ENCODE data around the gene SPRY4.

SPRY4 gene

DNA sequence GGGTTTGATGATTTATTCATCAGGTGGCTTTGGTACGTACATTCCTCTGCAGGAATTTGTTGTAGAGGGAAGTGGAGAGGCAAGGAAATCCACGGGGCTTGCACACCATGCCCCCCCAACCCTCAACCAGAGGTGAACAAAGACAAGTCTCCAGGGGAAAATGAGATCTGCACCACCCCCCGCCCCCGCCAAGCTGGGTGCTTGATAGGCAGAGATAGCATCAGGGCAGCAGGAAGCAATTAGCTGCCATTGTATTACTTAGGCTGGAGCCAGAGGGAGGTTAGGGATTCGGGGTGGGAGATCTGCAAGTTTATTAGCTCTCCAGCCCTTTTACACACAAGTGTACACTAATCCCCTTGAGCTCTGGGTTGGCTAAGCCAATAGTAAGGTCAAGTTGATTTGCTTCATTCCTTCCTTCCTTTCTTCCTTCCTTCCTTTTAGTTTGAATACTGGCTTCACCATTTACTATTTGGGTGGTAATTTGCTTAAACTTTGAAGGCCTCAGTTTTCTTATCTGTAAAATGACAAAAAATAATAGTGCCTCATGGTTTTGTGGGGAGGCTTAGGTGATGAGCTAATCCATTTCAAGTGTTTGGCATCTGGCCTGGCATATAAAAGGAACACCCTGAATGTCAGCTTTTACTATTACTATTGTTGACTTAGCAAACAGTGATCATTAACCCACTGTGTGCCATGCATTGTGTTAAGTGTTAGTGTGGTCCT is 34.1 kb downstream of the SPRY4 start:
- ChIA-PET POLR2A (no interaction called here), CTCF (interaction anchor here (0.8 kb wide), 1 partner anchor 33 kb away, joined by 3 read pairs; no protein-coding TSS in a partner anchor)
- DNase-seq (ENCODE audit: extremely low spot score): no peak
- TF ChIP-seq, protein P1, sequence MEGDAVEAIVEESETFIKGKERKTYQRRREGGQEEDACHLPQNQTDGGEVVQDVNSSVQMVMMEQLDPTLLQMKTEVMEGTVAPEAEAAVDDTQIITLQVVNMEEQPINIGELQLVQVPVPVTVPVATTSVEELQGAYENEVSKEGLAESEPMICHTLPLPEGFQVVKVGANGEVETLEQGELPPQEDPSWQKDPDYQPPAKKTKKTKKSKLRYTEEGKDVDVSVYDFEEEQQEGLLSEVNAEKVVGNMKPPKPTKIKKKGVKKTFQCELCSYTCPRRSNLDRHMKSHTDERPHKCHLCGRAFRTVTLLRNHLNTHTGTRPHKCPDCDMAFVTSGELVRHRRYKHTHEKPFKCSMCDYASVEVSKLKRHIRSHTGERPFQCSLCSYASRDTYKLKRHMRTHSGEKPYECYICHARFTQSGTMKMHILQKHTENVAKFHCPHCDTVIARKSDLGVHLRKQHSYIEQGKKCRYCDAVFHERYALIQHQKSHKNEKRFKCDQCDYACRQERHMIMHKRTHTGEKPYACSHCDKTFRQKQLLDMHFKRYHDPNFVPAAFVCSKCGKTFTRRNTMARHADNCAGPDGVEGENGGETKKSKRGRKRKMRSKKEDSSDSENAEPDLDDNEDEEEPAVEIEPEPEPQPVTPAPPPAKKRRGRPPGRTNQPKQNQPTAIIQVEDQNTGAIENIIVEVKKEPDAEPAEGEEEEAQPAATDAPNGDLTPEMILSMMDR (IDR thresholded peaks at IDR 0.05; ENCODE audit: control extremely low read depth, extremely low read depth, low read depth, missing control alignments): no peak

DNA sequence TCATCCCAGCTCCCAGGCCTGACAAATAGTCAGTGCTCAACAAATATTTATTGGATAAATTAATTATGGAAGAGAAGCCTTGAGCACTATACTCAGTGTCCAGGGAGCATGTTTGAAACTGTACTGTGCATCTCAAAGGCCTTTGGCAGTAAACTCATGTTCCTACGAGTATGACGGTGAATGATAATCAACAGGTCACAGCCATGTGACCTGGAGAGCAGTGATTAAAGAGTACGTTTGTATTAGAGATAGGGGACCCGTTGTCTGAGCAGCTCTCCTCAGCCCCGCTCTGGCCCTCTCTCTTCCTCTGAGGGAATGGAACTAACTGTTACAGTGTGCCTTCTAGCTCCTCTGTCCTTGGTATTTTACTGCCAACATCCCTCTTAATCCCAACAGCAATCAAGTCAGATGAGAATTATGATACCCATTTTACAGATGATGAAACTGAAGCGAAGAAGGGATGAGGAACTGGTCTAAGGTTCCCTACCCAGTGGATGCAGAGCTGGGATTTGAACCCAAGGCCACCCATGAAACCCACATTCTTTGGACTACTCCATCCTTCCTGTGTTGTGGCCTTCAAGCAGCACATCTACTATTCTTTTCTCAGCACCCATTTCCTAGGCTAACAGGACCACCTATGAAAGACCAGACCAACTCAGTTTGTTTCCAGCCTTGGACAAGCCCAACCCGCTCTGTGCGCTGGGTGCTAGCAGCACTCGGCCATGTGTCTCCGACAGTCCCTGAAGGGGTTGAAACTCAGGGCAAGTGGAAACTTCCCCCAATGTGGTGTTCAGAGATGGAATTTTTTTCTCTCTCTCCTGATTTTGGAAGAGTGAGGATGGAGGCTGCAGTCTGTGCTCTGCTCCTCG is 34.9 kb downstream of the SPRY4 start:
- DNase-seq (ENCODE audit: extremely low spot score): no peak
- CTCF ChIA-PET: interaction anchor here (0.8 kb wide), 1 partner anchor 34 kb away, joined by 3 read pairs; no protein-coding TSS in a partner anchor
- POLR2A ChIA-PET: no interaction called here
- TF ChIP-seq, protein P1 (IDR thresholded peaks at IDR 0.05; ENCODE audit: control extremely low read depth, extremely low read depth, low read depth, missing control alignments): no peak

DNA sequence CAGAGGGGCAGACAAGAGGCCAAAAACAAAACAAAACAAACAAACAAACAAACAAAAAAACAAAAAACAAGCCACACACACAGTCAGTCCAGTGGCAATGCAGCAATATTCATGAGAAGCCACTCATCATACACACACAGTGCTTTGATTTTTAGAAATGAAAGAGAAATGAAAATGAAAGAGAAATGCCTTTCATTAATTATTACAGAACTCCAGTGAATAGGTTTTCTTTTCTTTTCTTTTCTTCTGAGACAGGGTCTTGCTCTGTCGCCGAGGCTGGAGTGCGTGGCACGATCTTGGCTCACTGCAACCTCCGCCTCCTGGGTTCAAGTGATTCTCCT is 36.9 kb downstream of the SPRY4 start:
- no peak for DNase-seq (ENCODE audit: extremely low spot score)
- POLR2A ChIA-PET: no interaction called here
- CTCF ChIA-PET: interaction anchor here (1.2 kb wide), 1 partner anchor 9 kb away, joined by 3 read pairs; no protein-coding TSS in a partner anchor
- TF ChIP-seq, protein P1 (IDR thresholded peaks at IDR 0.05; ENCODE audit: control extremely low read depth, extremely low read depth, low read depth, missing control alignments): no peak

DNA sequence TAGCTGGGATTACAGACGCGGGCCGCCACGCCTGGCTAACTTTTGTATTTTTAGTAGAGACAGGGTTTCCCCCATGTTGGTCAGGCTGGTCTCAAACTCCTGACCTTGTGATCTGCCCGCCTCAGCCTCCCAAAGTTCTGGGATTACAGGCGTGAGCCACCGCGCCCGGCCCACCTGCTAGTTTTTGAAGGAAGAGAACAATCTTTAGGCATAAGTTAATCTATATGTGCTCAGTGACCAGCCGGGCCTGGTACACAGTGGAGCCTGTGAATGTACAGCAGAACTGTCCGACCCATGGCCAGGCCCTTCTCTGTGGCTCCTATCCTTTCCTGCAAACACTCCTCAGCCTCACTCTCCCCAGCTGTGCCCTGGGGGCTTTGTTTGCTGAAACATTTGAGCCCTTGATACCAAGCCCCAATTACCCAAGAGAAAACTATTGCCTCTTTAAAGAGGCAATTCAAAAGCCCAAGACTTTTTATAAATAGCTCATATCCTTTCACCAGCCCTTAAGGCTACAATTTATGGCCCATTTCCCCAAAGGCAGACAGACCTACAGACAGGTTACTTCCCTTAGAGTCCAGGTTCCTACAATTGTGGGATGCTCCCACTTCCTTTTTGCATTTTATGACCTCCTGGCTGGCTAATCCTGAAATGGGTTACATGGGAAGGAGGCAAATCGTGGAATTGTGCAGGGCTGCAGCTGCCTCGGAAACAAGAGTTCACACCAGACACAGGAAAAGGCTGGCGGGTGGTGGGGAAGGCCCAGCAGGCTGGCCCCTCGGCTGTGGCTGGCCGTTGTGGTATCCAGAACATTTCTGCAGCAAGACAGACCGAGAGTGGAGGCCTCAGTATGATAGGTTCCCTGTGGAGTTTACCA is 37.5 kb downstream of the SPRY4 start:
- no peak for DNase-seq (ENCODE audit: extremely low spot score)
- ChIA-PET POLR2A (no interaction called here), CTCF (interaction anchor here (1.2 kb wide), 1 partner anchor 9 kb away, joined by 3 read pairs; no protein-coding TSS in a partner anchor)
- TF ChIP-seq, protein P1 (IDR thresholded peaks at IDR 0.05; ENCODE audit: control extremely low read depth, extremely low read depth, low read depth, missing control alignments): no peak

DNA sequence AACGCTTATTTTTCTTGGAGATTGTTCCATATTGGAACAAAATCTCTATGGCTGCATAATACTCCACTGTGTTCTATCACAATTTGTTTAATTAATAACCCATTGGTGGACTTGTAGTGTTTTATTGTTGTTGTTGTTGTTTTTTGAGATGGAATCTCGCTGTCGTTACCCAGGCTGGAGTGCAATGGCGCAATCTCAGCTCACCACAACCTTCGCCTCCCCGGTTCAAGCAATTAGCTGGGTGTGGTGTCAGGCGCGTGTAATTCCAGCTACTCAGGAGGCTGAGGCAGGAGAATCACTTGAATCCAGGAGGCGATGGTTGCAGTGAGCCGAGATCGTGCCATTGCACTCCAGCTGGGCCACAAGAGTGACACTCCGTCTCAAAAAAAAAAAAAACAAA is 38.7 kb downstream of the SPRY4 start:
- TF ChIP-seq, protein P1 (IDR thresholded peaks at IDR 0.05; ENCODE audit: control extremely low read depth, extremely low read depth, low read depth, missing control alignments): no peak
- POLR2A ChIA-PET: no interaction called here
- CTCF ChIA-PET: interaction anchor here (1.2 kb wide), 1 partner anchor 20 kb away, joined by 3 read pairs; no protein-coding TSS in a partner anchor
- no peak for DNase-seq (ENCODE audit: extremely low spot score)

DNA sequence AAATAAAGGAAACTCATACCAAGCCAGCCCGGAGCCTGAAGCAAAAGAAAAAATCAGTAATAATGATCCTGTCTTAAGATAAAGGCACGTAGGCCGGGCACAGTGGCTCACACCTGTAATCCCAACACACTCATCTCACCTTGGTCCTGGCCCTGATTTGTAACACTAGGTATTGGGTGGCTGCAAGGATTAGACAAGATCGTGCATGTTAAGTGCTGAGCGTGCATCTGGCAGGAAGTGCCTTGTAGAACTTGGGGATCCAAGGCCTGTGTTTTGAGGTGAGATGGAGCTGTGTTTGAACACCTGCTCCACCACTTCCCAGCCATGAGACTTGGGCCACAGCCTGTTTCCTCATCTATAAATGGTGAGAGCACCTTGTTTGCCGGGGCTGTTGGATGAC is 41.5 kb downstream of the SPRY4 start:
- POLR2A ChIA-PET: no interaction called here
- CTCF ChIA-PET: no interaction called here
- TF ChIP-seq, protein P1 (IDR thresholded peaks at IDR 0.05; ENCODE audit: control extremely low read depth, extremely low read depth, low read depth, missing control alignments): no peak
- no peak for DNase-seq (ENCODE audit: extremely low spot score)

All from GM10248 (cell line).